Naive B cell (primary cell): Measurements from ENCODE around the gene TTC8. TPM values are rescaled to one million over a fixed set of nuclear protein-coding genes. Genes with fewer than 3 reads are reported as not detected.
A peak's percentile ranks its signal among the peaks of the same experiment; 100 is the strongest.
"Not testable (repeated sequence)": the region's sequence is repeated elsewhere in the genome, so short reads cannot be mapped to it uniquely, and the experiment has no call there.

Source experiments
- ATAC-seq, 2 donors: fragments of 150-1000 bp; cut with Tn5 transposase; 2 replicates each; pipeline ENCODE4 v1.10.0; 2021; ENCODE audit warnings: low read depth in 2 of 2, mild to moderate bottlenecking in 2 of 2, moderate library complexity in 2 of 2
- DNase-seq: peaks from one replicate; pipeline ENCODE4 v3.0.0; 2022
- H3K27ac Mint-ChIP-seq, 6 donors: one replicate each; pipeline ENCODE4 v1.8.0; 2020 to 2022; ENCODE audit warnings: mild to moderate bottlenecking in 6 of 6, mixed read lengths in 6 of 6, moderate library complexity in 5 of 6, inconsistent platforms in 2 of 6
- H3K27me3 Mint-ChIP-seq, 3 donors: one replicate each; pipeline ENCODE4 v1.8.0; 2021 to 2022; ENCODE audit warnings: mixed read lengths in 3 of 3, mild to moderate bottlenecking in 1 of 3
- H3K36me3 Mint-ChIP-seq, 2 donors: one replicate each; pipeline ENCODE4 v1.8.0; 2020 to 2022; ENCODE audit warnings: mixed read lengths in 2 of 2, inconsistent platforms in 1 of 2, mild to moderate bottlenecking in 1 of 2
- H3K4me1 Mint-ChIP-seq, 3 donors: one replicate each; pipeline ENCODE4 v1.8.0; 2020 to 2022; ENCODE audit warnings: mixed read lengths in 3 of 3, inconsistent platforms in 1 of 3, mild to moderate bottlenecking in 1 of 3, moderate library complexity in 1 of 3
- H3K4me3 Mint-ChIP-seq, 8 donors: one replicate each; pipeline ENCODE4 v1.8.0; 2020 to 2022; ENCODE audit warnings: mild to moderate bottlenecking in 8 of 8, mixed read lengths in 8 of 8, moderate library complexity in 8 of 8, inconsistent platforms in 2 of 8
- H3K9me3 Mint-ChIP-seq, 7 donors: one replicate each; pipeline ENCODE4 v1.8.0; 2020 to 2022; ENCODE audit warnings: mixed read lengths in 7 of 7, mild to moderate bottlenecking in 5 of 7, inconsistent platforms in 2 of 7, moderate library complexity in 1 of 7
- polyA plus RNA-seq, 6 donors: library from polyadenylated mRNA; unstranded; fragments of 300-500 nt; fragmentation: Illumina TruSeq; gene quantifications; one replicate each; pipeline ENCODE4 v1.2.3, GENCODE V29; 2021; ENCODE audit warnings: low read depth in 6 of 6

TTC8 gene
- polyA plus RNA-seq = 1 to 10 TPM in 3 of 6 donors, under 1 TPM in 2, not detected in 1; 0.29 to 3.2 (median 1.3) TPM

- Mint-ChIP-seq H3K4me3 (peak within 1 kb of the TSS; percentile 79 to 95 (median 91)), H3K27ac (peak within 1 kb of the TSS; percentile 99 to 100 (median 100)), H3K27me3 (peaks cover 10 to 22% (median 13%) of the 10 kb centered on the region in 3 donors), H3K9me3 (no peaks in the 10 kb centered on the region), H3K4me1 (peaks cover 9 to 12% (median 10%) of the 10 kb centered on the region in 3 donors), H3K36me3 (no peaks in the 10 kb centered on the region)
- ATAC-seq = peak; percentile 93
- peak; percentile 90 for DNase-seq
Observed at GRCh38 chr14:88824314-88825077, at the start of gene TTC8. Gene TTC8 (plus strand): TSS chr14:88824651. CDS start chr14:88824708, 57 bp downstream.

GRCh38 chr14:88775532-88775931 lies 48.9 kb upstream of the TTC8 start:
- H3K27me3 Mint-ChIP-seq = peaks cover 0 to 9% (median 0%) of the 10 kb centered on the region in 3 donors
- H3K4me1 Mint-ChIP-seq = peaks cover 3 to 4% (median 4%) of the 10 kb centered on the region in 3 donors
- no peak overlapping the region for H3K27ac Mint-ChIP-seq
- ATAC-seq (no peak), DNase-seq (no peak)
- H3K4me3 Mint-ChIP-seq = no peak overlapping the region
- H3K36me3 Mint-ChIP-seq = peaks cover 0 to 6% of the 10 kb centered on the region in 2 donors
- H3K9me3 Mint-ChIP-seq = peaks cover 0 to 8% (median 0%) of the 10 kb centered on the region in 7 donors

DNA sequence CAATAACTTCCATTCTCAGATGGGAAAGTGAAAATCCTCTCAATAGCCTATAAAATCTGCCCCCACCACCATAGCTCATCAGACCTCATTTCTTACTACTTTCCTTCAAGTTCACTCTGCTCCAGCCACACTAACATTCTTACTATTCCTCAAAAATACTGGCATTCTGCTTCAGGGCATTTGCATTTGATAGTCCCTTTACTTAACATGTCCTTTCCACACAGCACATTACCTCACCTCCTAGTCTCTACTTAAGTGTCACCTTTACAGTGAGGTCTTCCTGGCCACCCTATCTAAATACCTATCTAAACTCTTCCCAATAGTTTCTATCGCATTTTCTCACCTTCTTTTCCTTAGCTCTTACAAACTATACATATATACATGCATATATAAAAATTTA lies 38.5 kb upstream of the TTC8 start:
- no peak overlapping the region for H3K4me3 Mint-ChIP-seq
- ATAC-seq = no peak
- peaks cover 7 to 39% (median 21%) of the 10 kb centered on the region in 3 donors for H3K27me3 Mint-ChIP-seq

GRCh38 chr14:88786715-88787114 lies 37.7 kb upstream of the TTC8 start:
- Mint-ChIP-seq H3K4me3 (no peak overlapping the region), H3K36me3 (peaks cover 22 to 51% of the 10 kb centered on the region in 2 donors), H3K27me3 (peaks cover 7 to 39% (median 21%) of the 10 kb centered on the region in 3 donors), H3K4me1 (peaks cover 6 to 15% (median 14%) of the 10 kb centered on the region in 3 donors), H3K9me3 (peaks cover 22 to 45% (median 32%) of the 10 kb centered on the region in 7 donors), H3K27ac (no peak overlapping the region)
- ATAC-seq (no peak), DNase-seq (no peak)

More for the DNA sequence above, 38.5 kb upstream of the TTC8 start:
- Mint-ChIP-seq H3K9me3 (peaks cover 24 to 48% (median 34%) of the 10 kb centered on the region in 7 donors), H3K36me3 (peaks cover 24 to 56% of the 10 kb centered on the region in 2 donors), H3K27ac (no peak overlapping the region), H3K4me1 (peaks cover 6 to 8% (median 7%) of the 10 kb centered on the region in 3 donors)
- no peak for DNase-seq

- H3K27ac Mint-ChIP-seq, ATAC-seq, DNase-seq, H3K4me3 Mint-ChIP-seq: not testable (repeated sequence)
- H3K36me3 Mint-ChIP-seq = peaks cover 4 to 24% of the 10 kb centered on the region in 2 donors
- H3K27me3 Mint-ChIP-seq = peaks cover 7 to 25% (median 15%) of the 10 kb centered on the region in 3 donors
- peaks cover 8 to 18% (median 9%) of the 10 kb centered on the region in 7 donors for H3K9me3 Mint-ChIP-seq
- H3K4me1 Mint-ChIP-seq = peaks cover 3 to 26% (median 19%) of the 10 kb centered on the region in 3 donors
Observed at GRCh38 chr14:88789573-88789972, 34.9 kb upstream of the TTC8 start.

DNA sequence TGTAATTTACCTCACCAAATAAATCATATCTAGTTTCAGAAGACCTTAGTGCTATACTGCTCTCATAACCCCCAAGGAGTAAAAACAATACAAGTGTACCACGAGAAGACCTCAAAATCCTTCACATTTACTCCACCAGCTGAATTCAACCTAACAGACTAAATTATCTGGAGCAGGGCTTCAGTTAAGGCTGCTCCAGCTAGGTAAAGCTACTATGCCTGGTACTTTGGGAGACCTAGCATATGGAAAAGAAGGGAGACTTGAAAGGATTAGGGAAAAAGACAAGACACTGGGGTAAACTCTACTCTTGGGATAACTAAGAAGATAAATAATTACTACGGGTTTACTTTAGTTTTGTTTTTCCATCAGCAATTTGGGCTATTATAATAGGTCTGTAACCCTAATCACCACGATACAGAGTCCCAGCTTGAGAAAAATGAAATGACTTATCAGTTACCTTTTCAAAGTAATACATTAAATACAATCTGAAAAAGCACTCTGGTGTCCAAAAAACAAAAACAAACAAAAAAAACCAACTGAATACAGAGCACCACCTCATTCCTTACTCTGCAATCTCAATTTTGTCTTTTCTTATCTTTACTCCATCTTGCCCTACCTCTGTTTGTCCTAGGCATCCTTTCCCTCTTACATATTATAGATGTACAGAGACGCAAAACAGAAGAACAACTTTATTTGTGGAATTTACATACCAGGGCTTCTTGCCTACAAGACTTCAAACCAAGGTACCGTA lies 33.8 kb upstream of the TTC8 start:
- Mint-ChIP-seq H3K4me3 (peak overlapping the region in 6 of 8 donors; percentile 23 to 96 (median 86)), H3K27me3 (peaks cover 4 to 14% (median 4%) of the 10 kb centered on the region in 3 donors), H3K9me3 (peaks cover under 1 to 11% (median 4%) of the 10 kb centered on the region in 7 donors), H3K4me1 (peaks cover 3 to 26% (median 19%) of the 10 kb centered on the region in 3 donors), H3K27ac (peak overlapping the region in 1 of 6 donors; percentile 38), H3K36me3 (peaks cover 0 to 13% of the 10 kb centered on the region in 2 donors)
- ATAC-seq = no peak
- no peak for DNase-seq

DNA sequence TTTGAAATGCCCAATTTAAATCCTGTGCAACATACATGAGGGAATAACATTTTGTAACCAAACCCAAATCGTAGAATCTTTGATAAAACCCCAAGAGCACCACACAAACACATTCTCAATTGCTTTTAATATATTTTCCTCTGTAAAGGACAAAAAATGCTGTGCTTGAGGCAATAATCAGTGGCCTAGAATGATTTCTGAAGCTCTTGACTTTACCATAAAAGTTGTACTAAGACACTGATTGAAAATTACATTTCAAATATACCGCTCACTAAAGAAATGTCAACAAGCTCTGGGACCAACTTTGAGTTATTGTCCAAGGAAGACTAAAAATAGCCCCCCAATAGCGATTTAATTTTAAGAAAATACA lies 33.2 kb upstream of the TTC8 start:
- peak overlapping the region in 2 of 6 donors; percentile 86 to 92 for H3K27ac Mint-ChIP-seq
- ATAC-seq (no peak), DNase-seq (no peak)
- peaks cover 3 to 26% (median 19%) of the 10 kb centered on the region in 3 donors for H3K4me1 Mint-ChIP-seq
- peaks cover 0 to 8% of the 10 kb centered on the region in 2 donors for H3K36me3 Mint-ChIP-seq
- H3K9me3 Mint-ChIP-seq = peaks cover 0 to 7% (median 0%) of the 10 kb centered on the region in 7 donors
- peaks cover 0 to 13% (median 0%) of the 10 kb centered on the region in 3 donors for H3K27me3 Mint-ChIP-seq
- H3K4me3 Mint-ChIP-seq = peak overlapping the region in 7 of 8 donors; percentile 63 to 96 (median 91)

GRCh38 chr14:88791629-88792472 lies 32.6 kb upstream of the TTC8 start:
- peak overlapping the region; percentile 22 to 92 (median 78) for H3K27ac Mint-ChIP-seq
- H3K9me3 Mint-ChIP-seq = peaks cover 0 to 4% (median 0%) of the 10 kb centered on the region in 7 donors
- peaks cover 3 to 26% (median 19%) of the 10 kb centered on the region in 3 donors for H3K4me1 Mint-ChIP-seq
- H3K4me3 Mint-ChIP-seq = peak overlapping the region; percentile 81 to 96 (median 92)
- H3K36me3 Mint-ChIP-seq = peaks cover 0 to 4% of the 10 kb centered on the region in 2 donors
- H3K27me3 Mint-ChIP-seq = peaks cover 0 to 10% (median 0%) of the 10 kb centered on the region in 3 donors
- ATAC-seq (no peak), DNase-seq (peak; percentile 12)

DNA sequence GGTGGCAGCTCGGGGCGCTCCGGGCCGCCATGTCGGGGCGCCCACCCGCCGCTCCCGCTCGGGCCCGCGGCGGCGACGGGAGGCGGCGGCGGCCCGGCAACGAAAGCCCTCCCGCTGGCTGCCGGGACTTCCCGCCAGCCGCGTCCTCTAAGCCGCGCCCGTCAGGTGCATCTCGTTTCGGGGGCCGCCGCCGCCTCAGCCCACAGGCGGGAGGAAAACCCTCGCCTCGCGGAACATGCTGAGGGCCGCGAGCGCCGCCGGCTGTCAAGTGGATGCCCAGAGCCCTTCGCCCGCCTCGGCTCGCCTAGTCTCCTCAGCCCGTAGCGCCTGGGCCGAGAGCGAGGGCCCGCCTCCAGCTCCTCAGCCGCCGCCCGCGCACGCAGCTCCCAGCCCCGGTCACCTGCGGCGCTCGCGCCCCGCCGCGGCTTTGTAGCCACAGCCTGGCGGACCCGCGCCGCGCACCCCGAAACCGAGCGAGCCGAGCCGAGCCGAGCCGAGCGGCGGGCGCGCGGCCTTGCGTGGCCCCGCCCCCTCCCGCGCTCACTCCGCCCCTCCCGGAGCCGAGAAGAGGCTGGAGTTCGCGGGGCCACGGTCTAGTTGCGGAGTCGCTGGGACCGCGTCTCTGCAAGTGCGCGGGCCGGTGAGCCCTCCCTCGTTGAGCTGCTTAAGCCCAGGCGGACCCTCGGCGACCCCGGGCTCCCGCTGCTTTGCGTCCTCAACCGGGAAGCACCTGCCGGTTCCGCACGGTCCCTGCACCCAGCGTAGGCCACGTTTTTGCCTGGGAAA lies 31.8 kb upstream of the TTC8 start, which contains the start of gene EML5:
Gene EML5 (minus strand): TSS at position 481 of the 786 bp plus-strand sequence. CDS start 450 bp downstream, at position 31.
- Mint-ChIP-seq H3K27ac (peak within 1 kb of the TSS; percentile 44 to 96 (median 84)), H3K4me1 (peaks cover 0 to 26% (median 19%) of the 10 kb centered on the region in 3 donors), H3K27me3 (peaks cover 0 to 9% (median 0%) of the 10 kb centered on the region in 3 donors), H3K9me3 (no peaks in the 10 kb centered on the region), H3K36me3 (no peaks in the 10 kb centered on the region), H3K4me3 (peak within 1 kb of the TSS; percentile 81 to 96 (median 92))
- DNase-seq (peak; percentile 87), ATAC-seq (peak; percentile 78 to 81)

DNA sequence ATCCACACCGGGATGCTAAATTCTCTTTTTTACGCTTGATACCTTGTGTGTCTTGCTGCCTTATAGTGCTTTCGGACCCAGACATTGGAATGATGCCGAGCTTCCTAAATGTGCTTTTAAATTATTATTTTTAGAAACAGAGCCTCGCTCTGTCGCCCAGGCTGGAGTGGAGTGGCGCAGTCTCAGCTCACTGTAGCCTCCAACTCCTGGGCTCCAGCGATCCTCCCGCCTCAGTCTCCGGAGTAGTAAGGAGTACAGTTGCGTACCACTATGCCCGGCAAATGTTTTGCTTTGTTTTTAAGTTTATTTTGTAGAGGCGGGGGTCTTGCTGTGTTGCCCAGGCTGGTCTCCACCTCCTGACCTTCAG lies 31.2 kb upstream of the TTC8 start:
- Mint-ChIP-seq H3K4me3 (peak overlapping the region; percentile 81 to 92 (median 89)), H3K27me3 (peaks cover 0 to 15% (median 2%) of the 10 kb centered on the region in 3 donors), H3K4me1 (peaks cover 0 to 26% (median 19%) of the 10 kb centered on the region in 3 donors), H3K36me3 (no peaks in the 10 kb centered on the region), H3K9me3 (no peaks in the 10 kb centered on the region), H3K27ac (peak overlapping the region in 4 of 6 donors; percentile 44 to 96 (median 59))
- ATAC-seq = no peak
- no peak for DNase-seq

DNA sequence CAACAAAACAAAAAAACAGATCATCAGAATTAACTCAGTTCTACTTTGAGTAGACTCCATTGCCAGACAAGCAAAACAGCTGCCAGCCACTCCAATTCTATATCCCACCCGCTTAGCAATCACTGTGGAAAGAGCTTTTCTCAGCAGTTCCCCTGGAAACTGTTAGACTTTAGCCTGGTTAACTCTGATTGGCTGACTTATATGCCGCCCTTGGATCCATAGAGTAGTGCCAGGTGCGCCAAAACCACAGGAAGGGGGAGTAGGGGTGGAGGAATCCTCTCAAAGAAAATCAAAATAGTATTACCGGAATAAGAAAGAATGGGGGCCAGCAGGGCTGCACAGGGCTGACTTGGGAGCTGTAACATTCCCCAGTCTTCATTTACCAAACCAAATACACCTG lies 26.3 kb upstream of the TTC8 start:
- H3K27ac Mint-ChIP-seq = no peak overlapping the region
- no peak for ATAC-seq
- DNase-seq = no peak
- peaks cover 0 to 4% (median 0%) of the 10 kb centered on the region in 3 donors for H3K4me1 Mint-ChIP-seq
- peaks cover 19 to 36% (median 27%) of the 10 kb centered on the region in 3 donors for H3K27me3 Mint-ChIP-seq
- no peak overlapping the region for H3K4me3 Mint-ChIP-seq
- no peaks in the 10 kb centered on the region for H3K9me3 Mint-ChIP-seq
- no peaks in the 10 kb centered on the region for H3K36me3 Mint-ChIP-seq

- DNase-seq = no peak
- H3K36me3 Mint-ChIP-seq = no peaks in the 10 kb centered on the region
- peaks cover 0 to 3% (median 0%) of the 10 kb centered on the region in 7 donors for H3K9me3 Mint-ChIP-seq
- peaks cover 31 to 50% (median 33%) of the 10 kb centered on the region in 3 donors for H3K27me3 Mint-ChIP-seq
- ATAC-seq = no peak
- H3K27ac Mint-ChIP-seq = peak overlapping the region in 1 of 6 donors; percentile 53
- H3K4me3 Mint-ChIP-seq = no peak overlapping the region
- no peaks in the 10 kb centered on the region for H3K4me1 Mint-ChIP-seq
Observed at GRCh38 chr14:88799522-88799921, 24.9 kb upstream of the TTC8 start.
